GM21360 (cell line): ENCODE measurements around the gene TNRC6B.
"Not testable (repeated sequence)": the region's sequence is repeated elsewhere in the genome, so short reads cannot be mapped to it uniquely, and the experiment has no call there.

Experiments used
- ATAC-seq: cut with Tn5 transposase; IDR thresholded peaks from one replicate; pipeline ENCODE4 v1.9.1; 2021; ENCODE audit warnings: mild to moderate bottlenecking, moderate library complexity; ENCODE audit not compliant: unreplicated experiment

The TNRC6B gene

DNA sequence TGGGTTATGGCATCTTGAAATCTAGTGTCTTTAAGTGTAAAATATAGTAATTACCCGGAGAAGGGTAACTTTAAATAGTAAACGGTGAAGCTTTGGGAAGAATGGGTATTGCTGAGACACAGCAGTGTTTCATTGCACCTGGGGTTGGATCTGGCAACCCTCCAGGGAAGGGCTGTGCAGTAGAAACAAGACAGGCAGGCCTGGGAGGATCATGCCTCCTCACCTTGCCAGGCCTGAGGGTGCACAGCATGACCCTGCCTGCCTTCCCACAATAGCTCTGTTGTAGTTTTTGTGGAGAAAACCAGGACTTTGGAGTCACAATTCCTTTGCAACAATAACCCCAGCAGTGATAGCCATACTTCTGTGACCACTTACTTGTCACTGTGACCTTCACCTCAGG, 104.0 kb downstream of the TNRC6B start:
- no peak for ATAC-seq

DNA sequence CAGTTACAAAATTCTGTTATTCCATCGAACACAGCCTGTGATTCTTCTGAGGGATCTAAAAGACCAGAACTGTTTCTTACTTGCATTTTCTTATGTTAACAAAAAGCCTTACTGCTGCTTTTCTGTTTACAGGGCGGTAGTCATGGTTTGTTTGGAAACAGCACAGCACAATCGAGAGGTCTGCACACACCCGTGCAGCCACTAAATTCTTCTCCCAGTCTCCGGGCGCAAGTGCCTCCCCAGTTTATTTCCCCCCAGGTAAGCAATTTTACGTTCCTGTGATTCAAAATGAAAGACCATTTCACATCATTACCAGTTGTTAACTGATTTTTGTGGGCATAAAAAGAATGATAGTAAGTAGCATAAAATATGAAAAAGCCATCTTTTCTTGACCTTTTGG, 107.8 kb downstream of the TNRC6B start:
- ATAC-seq, result no peak

DNA sequence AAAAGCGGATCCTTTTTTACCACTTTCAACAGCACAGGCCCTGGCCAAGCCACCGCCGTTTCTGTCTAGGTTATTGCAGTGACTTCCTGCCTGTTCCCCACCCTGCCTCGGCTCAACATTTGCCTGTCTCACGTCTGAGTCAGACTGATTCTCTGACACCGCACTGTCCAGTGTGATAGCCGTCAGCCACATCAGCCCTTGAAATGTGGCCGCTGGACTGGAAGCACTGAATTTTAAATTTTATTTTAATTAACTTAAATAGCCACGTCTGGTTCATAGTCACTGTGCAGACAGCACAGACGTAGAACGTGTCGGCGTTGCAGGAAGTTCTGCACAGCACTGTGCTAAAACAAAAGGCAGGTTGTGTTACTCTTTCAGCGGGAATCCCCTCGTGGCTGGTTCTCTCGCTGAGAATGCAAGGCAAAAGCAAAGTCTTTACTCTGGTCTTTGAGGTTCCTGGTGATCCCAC, 112.3 kb downstream of the TNRC6B start:
- ATAC-seq, result no peak

DNA sequence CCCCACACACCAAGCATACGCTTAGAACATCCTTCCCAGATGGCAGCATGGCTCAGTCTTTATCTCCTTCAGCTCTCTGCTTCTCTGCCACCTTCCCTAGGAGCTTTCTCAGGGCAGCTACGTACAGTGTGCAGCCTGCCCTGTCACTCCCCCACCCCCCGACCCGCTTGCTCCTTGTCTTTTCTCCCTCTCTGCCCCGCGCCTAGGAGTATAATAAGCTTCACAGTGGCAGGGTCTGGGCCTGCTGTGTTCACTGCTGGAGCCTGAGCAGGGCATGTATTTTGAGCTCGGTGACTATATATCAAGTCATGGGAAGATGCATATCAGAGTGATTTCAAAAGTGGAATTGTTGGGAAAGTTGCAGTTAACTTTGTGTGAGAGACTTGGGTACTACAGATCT, 112.8 kb downstream of the TNRC6B start:
- no peak for ATAC-seq

DNA sequence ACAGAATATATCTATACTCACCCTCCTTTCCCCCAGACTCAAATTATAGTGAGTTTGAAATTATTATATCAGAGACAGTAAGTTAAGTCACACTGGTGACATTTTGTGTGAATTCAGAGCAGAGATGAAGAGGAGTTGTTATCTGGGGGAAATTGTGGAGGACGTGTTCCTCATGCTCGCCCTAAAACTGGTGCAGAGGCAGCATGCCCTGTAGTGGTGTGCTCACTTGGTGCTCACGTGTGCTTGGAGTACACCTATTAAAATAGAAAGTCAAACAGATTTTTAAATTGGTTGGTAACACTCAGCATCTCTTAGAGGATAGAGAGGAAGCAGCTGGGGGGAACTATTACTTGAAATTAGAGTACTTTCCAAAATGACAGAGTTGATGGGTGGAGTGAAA, 117.0 kb downstream of the TNRC6B start:
- ATAC-seq, result no peak

DNA sequence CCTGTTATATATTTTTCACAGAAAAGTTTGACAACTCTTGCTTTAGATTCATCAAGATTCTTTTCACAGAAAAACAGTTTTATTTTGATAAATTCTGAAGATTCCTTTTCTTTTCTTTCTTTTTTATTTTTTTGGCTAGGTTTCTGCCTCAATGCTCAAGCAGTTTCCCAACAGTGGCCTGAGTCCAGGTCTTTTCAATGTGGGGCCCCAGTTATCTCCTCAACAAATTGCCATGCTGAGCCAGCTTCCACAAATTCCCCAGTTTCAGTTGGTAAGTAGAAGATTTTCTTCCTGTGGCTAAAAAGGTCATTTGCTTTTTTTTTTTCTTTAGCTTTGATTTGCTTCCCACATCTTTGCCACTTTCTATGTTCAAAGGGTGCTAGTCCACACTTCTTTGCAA, 122.6 kb downstream of the TNRC6B start:
- ATAC-seq, result no peak

DNA sequence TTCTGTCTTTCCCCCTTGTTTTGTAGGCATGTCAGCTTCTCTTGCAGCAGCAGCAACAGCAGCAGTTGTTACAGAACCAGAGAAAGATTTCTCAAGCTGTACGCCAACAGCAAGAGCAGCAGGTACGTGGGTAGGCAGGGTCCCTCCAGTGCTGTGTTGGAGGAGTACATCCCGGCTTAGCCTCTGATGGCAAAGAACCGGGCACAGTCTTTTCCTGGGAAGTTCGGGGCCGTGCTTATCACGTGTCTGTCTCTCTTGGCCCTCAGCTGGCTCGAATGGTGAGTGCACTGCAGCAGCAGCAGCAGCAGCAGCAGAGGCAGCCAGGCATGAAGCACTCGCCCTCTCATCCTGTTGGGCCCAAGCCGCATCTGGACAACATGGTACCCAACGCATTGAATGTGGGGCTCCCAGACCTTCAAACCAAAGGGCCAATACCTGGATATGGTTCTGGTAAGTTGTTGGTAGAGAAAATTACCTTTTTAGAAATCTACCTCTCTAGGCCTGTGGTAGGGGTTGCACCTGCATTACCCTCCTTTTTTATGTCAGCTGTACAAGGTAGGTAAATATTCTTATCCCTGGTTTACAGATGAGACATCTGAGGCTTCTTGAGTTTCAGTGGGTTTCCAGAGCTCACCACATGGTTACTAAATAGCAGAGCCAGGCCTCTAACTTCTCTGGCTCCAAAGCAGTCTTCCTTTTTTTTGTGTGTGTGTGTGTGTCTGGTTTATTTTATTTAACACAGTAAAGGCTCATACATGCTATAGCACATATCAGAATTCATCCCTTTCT, 123.4 kb downstream of the TNRC6B start:
- no peak for ATAC-seq

DNA sequence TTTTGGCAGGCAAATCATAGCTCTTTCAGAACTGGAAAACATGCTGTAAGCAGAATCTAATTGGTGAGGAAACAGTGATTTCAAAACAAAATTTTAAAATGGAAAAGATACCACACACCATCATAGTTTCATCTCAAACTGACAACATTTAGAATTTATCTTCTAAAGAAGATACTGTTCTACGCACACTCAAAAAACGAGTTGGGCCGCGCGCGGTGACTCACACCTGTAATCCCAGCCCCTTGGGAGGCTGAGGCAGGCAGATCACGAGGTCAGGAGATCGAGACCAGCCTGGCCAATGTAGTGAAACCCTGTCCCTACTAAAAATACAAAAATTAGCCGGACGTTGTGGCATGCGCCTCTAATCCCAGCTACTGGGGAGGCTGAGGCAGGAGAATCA, 124.4 kb downstream of the TNRC6B start:
- ATAC-seq, result no peak

DNA sequence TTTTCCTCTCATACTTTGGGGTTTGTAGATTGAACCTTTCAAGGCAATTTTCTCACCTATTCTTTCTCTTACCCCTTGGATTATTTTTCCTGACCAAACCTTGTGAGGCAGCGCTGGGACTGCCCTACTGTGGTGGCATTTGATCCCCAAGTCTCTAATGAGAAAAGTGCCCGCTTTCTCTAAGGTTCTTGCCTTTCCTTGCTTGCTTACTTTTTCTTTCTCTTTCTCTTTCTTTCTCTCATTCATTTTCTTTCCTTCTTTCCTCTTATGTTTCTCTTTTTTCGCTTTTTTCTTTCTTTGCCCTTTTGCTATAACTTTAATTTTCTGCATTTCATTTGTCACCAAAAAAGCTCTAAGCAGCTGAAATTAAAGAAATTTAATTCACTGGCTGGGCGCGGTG, 127.9 kb downstream of the TNRC6B start:
- no peak for ATAC-seq

DNA sequence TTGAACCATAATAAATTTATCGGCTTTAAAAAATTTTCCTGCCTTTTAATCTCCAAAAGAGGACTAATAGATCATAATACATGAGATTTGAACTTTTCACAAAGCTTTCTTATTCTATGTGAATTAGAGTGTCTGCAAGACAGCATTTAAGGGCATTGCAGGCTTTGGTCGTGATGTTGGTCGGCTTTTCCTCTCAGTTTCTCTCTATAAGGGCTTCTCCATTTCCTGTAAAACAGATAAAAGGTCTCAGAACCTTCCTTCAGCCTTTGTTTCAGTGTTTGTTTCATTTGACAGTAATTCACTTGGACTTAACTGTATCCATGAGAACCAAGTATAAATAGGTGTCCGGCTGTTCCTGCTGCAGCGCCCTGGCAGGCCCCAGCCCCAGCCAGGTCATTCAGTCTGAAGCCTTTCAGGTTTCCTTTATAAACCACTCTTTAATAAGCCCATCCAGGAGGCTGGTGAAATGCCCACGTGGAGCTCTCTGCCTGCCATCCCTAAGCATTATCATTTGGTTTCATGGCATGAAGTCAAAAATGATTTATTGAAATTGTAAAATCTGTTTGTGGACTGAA, 131.4 kb downstream of the TNRC6B start:
- ATAC-seq, result no peak

DNA sequence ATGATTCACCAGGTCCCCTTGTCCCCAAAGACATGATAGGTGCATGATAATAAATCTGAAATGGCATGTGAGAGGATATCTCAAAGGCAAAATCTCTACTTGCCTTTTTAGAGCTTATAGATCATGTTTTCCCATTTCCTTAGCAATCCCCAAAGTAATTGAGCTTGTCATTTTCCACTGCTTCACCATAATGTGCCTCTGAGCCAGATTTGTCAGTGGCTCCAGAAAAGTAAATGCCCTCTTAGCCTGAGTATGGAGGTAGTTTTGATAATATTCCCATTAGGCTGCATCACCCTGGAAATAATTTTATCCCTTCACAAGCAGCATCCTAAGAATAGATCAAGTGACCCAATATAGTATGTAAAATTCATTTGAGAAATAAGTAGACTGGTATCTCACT, 131.9 kb downstream of the TNRC6B start:
- ATAC-seq, result no peak

DNA sequence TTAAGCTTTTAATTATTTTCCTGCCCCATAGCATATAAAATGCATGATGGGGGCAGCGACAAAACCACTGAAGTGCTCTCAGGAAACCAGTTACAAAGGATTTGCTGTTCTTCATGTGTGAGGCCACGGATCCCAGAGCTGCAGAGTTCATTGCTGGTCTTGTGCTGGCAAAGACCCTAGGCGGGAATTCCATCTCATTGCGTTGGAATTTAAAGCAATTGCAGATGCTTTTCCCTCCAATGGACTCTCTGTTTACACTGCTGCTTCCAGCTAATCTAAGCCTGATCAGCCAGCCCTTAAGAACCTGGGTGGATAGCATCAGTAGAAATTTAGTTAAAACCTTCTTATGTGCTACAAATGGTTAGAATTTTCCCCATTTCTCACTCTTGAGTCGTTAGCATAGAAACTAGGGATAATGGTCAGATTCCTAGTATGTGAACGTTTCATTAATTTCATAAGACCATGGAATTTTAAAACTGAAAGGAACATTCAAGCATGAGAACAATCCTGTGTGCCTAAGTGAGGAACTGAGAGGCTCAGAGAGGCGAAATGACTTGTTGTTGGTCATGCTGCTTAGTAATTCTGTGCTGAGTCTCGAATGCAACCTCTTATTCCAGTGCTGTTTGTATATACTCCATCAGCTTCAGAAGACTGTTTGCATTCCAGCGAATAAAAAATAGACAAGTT, 132.5 kb downstream of the TNRC6B start:
- ATAC-seq, result no peak

DNA sequence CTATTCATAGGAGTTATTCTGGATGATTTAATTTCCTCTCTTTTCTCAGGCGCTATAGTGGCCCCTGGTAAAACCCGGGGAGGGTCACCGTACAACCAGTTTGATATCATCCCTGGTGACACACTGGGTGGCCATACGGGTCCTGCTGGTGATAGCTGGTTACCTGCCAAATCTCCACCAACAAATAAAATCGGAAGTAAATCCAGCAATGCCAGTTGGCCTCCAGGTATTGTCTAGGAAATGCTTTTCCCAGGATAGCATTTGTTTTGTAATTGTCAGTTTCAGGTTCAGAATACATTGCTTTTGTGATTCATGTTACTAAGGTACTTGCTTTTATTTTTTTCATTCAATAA, 133.0 kb downstream of the TNRC6B start:
- ATAC-seq, result no peak

DNA sequence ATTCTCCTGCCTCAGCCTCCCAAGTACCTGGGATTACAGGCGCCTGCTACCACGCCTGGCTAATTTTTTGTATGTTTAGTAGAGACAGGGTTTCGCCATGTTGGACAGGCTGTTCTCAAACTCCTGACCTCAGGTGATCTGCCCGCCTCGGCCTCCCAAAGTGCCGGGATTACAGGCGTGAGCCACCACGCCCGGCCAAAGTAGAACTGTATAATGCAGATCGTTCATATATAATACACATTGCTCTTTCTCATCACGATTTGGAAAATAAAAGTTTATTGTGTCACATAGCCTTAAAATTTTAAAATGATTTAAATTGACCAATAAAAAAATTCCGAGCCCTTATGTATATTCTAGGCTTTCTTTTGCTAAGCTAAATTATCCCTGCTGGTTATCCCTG, 133.9 kb downstream of the TNRC6B start:
- not testable (repeated sequence) for ATAC-seq

DNA sequence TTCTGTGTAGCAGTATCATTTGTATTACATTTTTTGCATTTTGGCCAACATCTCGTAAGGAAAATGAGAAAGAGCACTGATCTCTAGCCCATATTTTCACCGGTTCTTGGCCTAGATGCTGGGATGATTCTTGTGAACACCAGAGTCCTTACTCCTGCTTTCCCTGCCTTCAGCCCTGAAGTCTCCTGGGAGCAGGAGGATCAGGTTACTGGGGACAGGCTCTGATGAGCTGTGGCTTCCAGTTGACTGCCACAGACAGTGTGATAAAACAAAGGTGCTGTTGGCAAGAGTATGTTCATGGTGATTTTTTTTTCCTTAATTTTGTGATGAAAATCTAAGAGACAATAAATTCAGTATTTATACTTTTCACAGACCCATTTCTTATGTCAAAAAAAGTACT, 134.3 kb downstream of the TNRC6B start:
- no peak for ATAC-seq

DNA sequence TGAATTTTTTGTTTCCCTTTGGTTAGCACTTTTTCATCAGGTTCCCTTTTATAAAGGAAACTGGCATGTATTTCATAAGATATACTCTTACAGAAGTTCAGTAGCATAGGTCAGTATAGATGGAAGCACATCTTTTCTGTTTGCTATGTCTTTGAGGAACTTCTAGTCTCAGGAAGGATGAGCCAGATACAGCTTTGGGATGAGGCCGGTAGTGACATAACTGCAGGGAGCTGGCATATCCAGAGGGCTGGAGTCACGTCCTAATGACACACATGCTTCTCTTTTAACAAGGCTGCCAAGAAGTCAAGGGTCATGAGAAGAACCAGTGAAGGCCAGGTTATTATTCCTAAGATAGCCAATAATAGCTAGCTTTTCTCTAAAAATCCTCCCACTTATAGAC, 135.3 kb downstream of the TNRC6B start:
- ATAC-seq, result no peak

DNA sequence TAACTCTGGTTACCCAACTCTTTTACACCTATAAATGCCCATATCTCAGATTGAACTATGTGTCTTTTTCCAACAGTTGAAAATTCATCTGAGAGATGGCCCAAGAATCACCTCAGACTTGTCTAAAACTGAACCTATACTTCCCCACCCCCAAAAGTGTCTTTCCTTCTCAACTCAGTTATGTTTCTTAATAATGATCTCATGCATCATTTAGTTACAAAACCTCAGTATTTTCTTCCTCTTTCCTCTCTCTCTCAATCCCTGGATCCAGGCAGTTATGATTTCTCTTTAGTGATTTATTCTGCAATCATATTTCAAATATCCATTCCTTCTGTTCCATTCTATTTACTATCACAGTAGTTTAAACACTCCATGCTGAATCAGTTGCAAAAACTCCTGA, 136.3 kb downstream of the TNRC6B start:
- ATAC-seq, result no peak

DNA sequence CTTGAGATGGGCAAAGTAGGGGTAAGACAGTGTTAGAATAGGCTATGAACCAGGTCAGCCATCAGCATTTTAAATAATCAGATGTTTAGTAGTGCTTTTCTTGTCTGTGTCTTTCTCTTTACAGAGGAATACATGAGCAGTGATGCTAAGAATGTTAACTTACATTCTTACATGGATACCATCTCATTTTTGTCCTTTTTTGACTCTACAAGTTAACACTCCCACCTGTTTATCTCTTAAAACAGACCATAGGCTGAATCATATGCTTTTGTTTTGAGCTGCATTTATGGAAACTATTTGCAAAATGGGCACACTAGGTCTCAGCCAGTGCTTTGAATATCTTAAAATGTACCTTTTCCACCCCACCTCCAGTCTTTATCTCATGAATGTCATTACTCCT, 143.0 kb downstream of the TNRC6B start:
- ATAC-seq, result no peak

DNA sequence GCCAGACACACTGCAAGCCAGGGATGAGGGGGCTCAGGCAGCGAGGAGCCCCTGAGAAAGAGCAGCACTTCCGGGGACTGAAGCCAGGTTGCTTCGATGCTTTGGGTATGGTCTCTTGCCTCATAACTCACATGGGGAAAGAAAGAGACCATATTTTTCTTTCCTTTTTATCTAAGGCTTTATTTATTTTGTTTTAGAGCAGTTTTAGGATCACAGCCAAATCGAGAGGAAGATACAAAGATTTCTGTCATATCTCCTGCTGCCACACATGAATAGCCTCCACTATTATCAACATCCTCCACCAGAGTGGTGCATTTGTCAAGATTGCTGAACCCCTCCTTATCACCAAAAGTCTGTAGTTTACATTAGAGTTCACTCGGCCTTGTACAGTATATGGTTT, 144.3 kb downstream of the TNRC6B start:
- ATAC-seq, result no peak

DNA sequence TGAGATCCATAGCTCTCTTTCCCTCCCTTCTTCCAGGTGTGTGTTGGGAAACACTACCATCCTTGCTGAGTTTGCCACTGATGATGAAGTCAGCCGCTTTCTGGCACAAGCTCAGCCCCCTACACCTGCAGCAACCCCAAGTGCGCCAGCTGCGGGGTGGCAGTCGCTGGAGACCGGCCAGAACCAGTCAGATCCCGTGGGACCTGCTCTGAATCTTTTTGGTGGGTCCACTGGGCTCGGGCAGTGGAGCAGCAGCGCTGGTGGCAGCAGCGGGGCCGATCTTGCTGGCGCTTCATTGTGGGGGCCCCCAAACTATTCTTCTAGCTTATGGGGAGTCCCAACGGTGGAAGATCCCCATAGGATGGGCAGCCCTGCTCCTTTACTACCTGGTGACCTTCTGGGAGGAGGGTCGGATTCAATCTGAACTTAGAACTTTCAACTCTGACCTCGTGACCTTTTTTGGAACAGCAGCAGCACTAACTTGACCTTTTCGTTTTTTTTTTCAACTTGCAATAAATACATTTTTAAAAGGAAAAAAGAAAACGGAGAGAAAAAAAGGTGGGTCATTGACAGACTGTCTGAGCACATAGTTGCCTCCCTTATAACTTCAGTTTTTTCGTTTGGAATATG, 145.2 kb downstream of the TNRC6B start:
- no peak for ATAC-seq

DNA sequence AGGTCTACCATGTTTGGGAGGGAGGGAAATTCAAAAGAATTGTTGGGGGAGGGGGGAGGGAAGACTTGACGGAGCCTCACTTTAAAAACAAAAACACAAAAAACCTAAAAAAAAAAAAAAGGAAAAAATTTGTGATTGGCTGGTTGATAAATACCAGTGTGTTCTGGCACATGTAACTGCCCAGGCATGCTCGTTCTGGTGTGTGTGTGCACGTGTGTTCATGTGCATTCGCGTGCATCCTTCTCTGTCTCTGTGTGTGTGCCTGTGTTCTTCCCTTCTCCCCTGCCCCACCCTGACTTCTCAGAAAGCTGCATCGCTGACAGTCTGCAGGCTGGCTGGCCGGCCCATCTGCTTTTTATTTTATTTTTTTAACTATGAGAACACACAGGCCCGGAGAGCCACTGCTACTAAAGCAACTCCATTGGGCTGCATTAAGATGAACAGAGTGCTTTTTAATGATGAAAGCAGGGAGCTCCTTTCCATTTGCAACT, 146.0 kb downstream of the TNRC6B start:
- ATAC-seq, result no peak
